MM.1S (cell line): ENCODE data around the gene EFHD2.

Experiments used
- DNase-seq: peaks from one replicate; pipeline ENCODE4 v3.0.0-alpha.2; 2015
- H2AFZ ChIP-seq: fragments of 300-600 bp; sonication (generic); 2 replicates; pipeline ENCODE4 v1.6.0; 2016; ENCODE audit warnings: antibody characterized with exemption, low read length
- H3F3A ChIP-seq: fragments of 300-600 bp; sonication (generic); 2 replicates; pipeline ENCODE4 v1.6.1; 2016; ENCODE audit warnings: mild to moderate bottlenecking, antibody characterized with exemption, low read length, moderate library complexity, mixed read lengths; ENCODE audit not compliant: insufficient read depth
- H3K27ac ChIP-seq: fragments of 300-600 bp; sonication (generic); 2 replicates; pipeline ENCODE4 v1.5.1; 2016; ENCODE audit warnings: mild to moderate bottlenecking, low read length
- H3K27me3 ChIP-seq: fragments of 300-600 bp; sonication (generic); replicated peaks from 2 replicates; pipeline ENCODE4 v1.6.0; 2016; ENCODE audit warnings: low read length; ENCODE audit not compliant: insufficient read depth
- H3K36me3 ChIP-seq: fragments of 300-600 bp; sonication (generic); replicated peaks from 2 replicates; pipeline ENCODE4 v1.6.1; 2016; ENCODE audit warnings: mild to moderate bottlenecking, low read length, mixed read lengths; ENCODE audit not compliant: insufficient read depth
- H3K4me1 ChIP-seq: fragments of 300-600 bp; sonication (generic); 2 replicates; pipeline ENCODE4 v1.6.1; 2016; ENCODE audit warnings: low read length, mixed read lengths
- H3K4me2 ChIP-seq: fragments of 300-600 bp; sonication (generic); 2 replicates; pipeline ENCODE4 v1.6.0; 2016; ENCODE audit warnings: low read depth, low read length
- H3K4me3 ChIP-seq: fragments of 300-600 bp; sonication (generic); 2 replicates; pipeline ENCODE4 v1.5.1; 2016; ENCODE audit warnings: low read length, mixed read lengths
- H3K79me2 ChIP-seq: fragments of 300-600 bp; sonication (generic); 2 replicates; pipeline ENCODE4 v1.6.1; 2016; ENCODE audit warnings: mixed run types, low read length, mixed read lengths
- H3K9ac ChIP-seq: fragments of 300-600 bp; sonication (generic); 2 replicates; pipeline ENCODE4 v1.6.1; 2016; ENCODE audit warnings: low read length, mixed read lengths
- H3K9me2 ChIP-seq: fragments of 300-600 bp; sonication (generic); replicated peaks from 2 replicates; pipeline ENCODE4 v1.6.1; 2016; ENCODE audit warnings: mild to moderate bottlenecking, low read length, mixed read lengths; ENCODE audit not compliant: insufficient read depth
- H3K9me3 ChIP-seq: fragments of 300-600 bp; sonication (generic); replicated peaks from 2 replicates; pipeline ENCODE4 v1.6.1; 2016; ENCODE audit warnings: mild to moderate bottlenecking, low read length, mixed read lengths; ENCODE audit not compliant: insufficient read depth
- H4K20me1 ChIP-seq: fragments of 300-600 bp; sonication (generic); 2 replicates; pipeline ENCODE4 v1.6.1; 2016; ENCODE audit warnings: mild to moderate bottlenecking, low read length, moderate library complexity, mixed read lengths; ENCODE audit not compliant: insufficient read depth
- CTCF ChIP-seq: fragments of 300-600 bp; sonication (generic); IDR thresholded peaks from 2 replicates; pipeline ENCODE4 v1.5.1; 2016; ENCODE audit warnings: antibody characterized with exemption, low read length, mixed read lengths
- EZH2 ChIP-seq: fragments of 300-600 bp; sonication (generic); optimal IDR thresholded peaks from 2 replicates; pipeline ENCODE3; 2017; ENCODE audit warnings: low read depth, mild to moderate bottlenecking, antibody characterized with exemption, low read length, mixed read lengths
- EZH2phosphoT487 ChIP-seq: fragments of 300-600 bp; sonication (generic); IDR thresholded peaks from 2 replicates; pipeline ENCODE4 v1.6.1; 2018; ENCODE audit warnings: antibody characterized with exemption, low read length

Gene EFHD2, protein sequence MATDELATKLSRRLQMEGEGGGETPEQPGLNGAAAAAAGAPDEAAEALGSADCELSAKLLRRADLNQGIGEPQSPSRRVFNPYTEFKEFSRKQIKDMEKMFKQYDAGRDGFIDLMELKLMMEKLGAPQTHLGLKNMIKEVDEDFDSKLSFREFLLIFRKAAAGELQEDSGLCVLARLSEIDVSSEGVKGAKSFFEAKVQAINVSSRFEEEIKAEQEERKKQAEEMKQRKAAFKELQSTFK

DNA sequence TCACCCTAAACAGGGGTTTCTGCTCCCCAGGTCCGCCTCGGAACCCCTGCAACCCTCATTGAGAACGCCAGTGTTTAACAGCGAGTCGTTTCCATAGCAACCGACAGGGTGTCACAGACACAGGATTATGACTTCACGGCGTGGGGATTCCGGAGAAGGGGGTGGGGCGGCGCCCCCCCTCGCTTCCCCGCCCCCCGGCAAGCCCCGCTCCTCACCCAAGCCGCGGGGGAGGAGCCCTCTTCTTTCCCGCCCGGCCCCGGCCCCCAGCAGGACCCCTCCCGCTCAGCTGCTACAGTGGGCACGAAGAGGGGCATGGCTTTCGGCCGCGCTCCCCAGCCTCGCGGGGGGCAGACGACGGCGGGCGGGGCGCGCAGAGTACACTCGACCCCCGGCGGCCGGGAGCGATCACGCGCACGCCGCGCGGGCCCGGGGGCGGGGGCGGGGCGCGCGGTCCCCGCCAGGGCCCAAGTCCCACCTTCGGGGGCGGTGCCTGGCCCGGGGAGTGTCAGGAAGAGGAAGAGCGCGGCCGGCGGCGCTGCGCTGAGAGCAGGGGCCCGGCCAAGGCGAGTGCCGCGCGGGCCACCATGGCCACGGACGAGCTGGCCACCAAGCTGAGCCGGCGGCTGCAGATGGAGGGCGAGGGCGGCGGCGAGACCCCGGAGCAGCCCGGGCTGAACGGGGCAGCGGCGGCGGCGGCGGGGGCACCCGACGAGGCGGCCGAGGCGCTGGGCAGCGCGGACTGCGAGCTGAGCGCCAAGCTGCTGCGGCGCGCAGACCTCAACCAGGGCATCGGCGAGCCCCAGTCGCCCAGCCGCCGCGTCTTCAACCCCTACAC lies at the start of gene EFHD2:
TSS of gene EFHD2 (plus strand) at position 501 of the 835 bp plus-strand sequence. CDS start at position 585, 84 bp downstream.
- peak within 1 kb of the TSS; percentile 70 for H2AFZ ChIP-seq
- H3K79me2 ChIP-seq: peaks cover 24% of the 10 kb centered on the region
- DNase-seq: peak; percentile 88

GRCh38 chr1:15360700-15361099 lies 49.0 kb upstream of the EFHD2 start:
- TF ChIP-seq EZH2phosphoT487 (no peak), EZH2 (no peak), CTCF (no peak)
- no peak overlapping the region for H2AFZ ChIP-seq

More for the DNA sequence above, at the start of gene EFHD2:
- Histone ChIP-seq H3K4me2 (peak within 1 kb of the TSS; percentile 97), H3K9ac (peak within 1 kb of the TSS; percentile 82), H3K4me3 (peak within 1 kb of the TSS; percentile 96), H3K4me1 (no peaks in the 10 kb centered on the region), H3K9me2 (no peaks in the 10 kb centered on the region), H3K27me3 (peaks cover 21% of the 10 kb centered on the region), H3K9me3 (no peaks in the 10 kb centered on the region), H3K27ac (no peak within 1 kb of the TSS), H4K20me1 (no peaks in the 10 kb centered on the region), H3K36me3 (no peaks in the 10 kb centered on the region), H3F3A (no peaks in the 10 kb centered on the region)
- no peak for TF ChIP-seq CTCF
- no peak for TF ChIP-seq EZH2phosphoT487
- no peak for TF ChIP-seq EZH2

GRCh38 chr1:15362096-15362736 lies 47.5 kb upstream of the EFHD2 start:
- Histone ChIP-seq H2AFZ (peak overlapping the region; percentile 77), H3K79me2 (no peaks in the 10 kb centered on the region), H3K9ac (no peak overlapping the region), H3K4me3 (peak overlapping the region; percentile 18), H3K27me3 (no peaks in the 10 kb centered on the region), H4K20me1 (no peaks in the 10 kb centered on the region), H3K4me1 (peaks cover 13% of the 10 kb centered on the region), H3K27ac (peak overlapping the region; percentile 73; the same call in 1 of the 2 replicates), H3K9me2 (no peaks in the 10 kb centered on the region), H3F3A (peaks cover 5% of the 10 kb centered on the region; the same call in 1 of the 2 replicates), H3K36me3 (no peaks in the 10 kb centered on the region), H3K4me2 (peak overlapping the region; percentile 41), H3K9me3 (no peaks in the 10 kb centered on the region)
- TF ChIP-seq EZH2phosphoT487 (no peak), EZH2 (no peak), CTCF (no peak)
- DNase-seq: peak; percentile 78

More at GRCh38 chr1:15360700-15361099, 49.0 kb upstream of the EFHD2 start:
- H3K79me2 ChIP-seq: no peaks in the 10 kb centered on the region
- no peak for DNase-seq
- H3K4me1 ChIP-seq: peaks cover 13% of the 10 kb centered on the region
- H3K9me3 ChIP-seq: no peaks in the 10 kb centered on the region
- no peaks in the 10 kb centered on the region for H3K9me2 ChIP-seq
- no peak overlapping the region for H3K4me3 ChIP-seq
- H3F3A ChIP-seq: peaks cover 5% of the 10 kb centered on the region; the same call in 1 of the 2 replicates
- H3K27ac ChIP-seq: no peak overlapping the region
- no peak overlapping the region for H3K4me2 ChIP-seq
- H3K36me3 ChIP-seq: no peaks in the 10 kb centered on the region
- no peaks in the 10 kb centered on the region for H4K20me1 ChIP-seq
- no peak overlapping the region for H3K9ac ChIP-seq
- no peaks in the 10 kb centered on the region for H3K27me3 ChIP-seq
